Vagina (tissue), 2 donors: ENCODE measurements around the gene CYP2C19.

Experiments used
- CTCF ChIP-seq, 3 experiments: fragments of 450-650 bp in 2 of 3; fragments of 200-600 bp in 1 of 3; sonication (generic) in 1 of 3; IDR thresholded peaks; one replicate each; pipeline ENCODE4 v1.5.1; 2017 to 2019; ENCODE audit warnings: antibody characterized with exemption in 3 of 3, mild to moderate bottlenecking in 2 of 3, moderate library complexity in 2 of 3
- POLR2A ChIP-seq, 2 donors: fragments of 450-650 bp; IDR thresholded peaks; one replicate each; pipeline ENCODE4 v1.6.1; 2017; ENCODE audit warnings: antibody characterized with exemption in 2 of 2, mild to moderate bottlenecking in 2 of 2, moderate library complexity in 2 of 2
- POLR2AphosphoS5 ChIP-seq, 2 donors: sonication (generic); formaldehyde crosslinking; IDR thresholded peaks; one replicate each; pipeline ENCODE4 v1.9.0; 2017; ENCODE audit warnings: antibody characterized with exemption in 2 of 2, mild to moderate bottlenecking in 2 of 2, low read depth in 1 of 2; ENCODE audit not compliant: insufficient read depth in 1 of 2

- no peak for TF ChIP-seq POLR2A (IDR thresholded peaks at IDR 0.05)
- TF ChIP-seq CTCF (IDR thresholded peaks at IDR 0.05), result no peak
- no peak for TF ChIP-seq POLR2AphosphoS5 (IDR thresholded peaks at IDR 0.05; ENCODE audit: insufficient read depth in 1 of 2, low read depth in 1 of 2)
Measured at GRCh38 chr10:94780844-94781243, 18.4 kb downstream of the CYP2C19 start.
